A549 (cell line): ENCODE results near the gene TGFBR3L. TPM values are rescaled to one million over a fixed set of nuclear protein-coding genes. Genes with fewer than 3 reads are reported as not detected.

ENCODE experiments used
- ATAC-seq, 2 experiments: fragments of 200-7000 bp in 1 of 2; fragments of >200 bp in 1 of 2; cut with Nextera tagmentation in 1 of 2; cut with Tn5 transposase in 1 of 2; 3 replicates each; pipeline versions ENCODE4 v1.8.0 to v1.9.1; 2018 to 2020; ENCODE audit warnings: mild to moderate bottlenecking in 1 of 2, moderate library complexity in 1 of 2
- CTCF ChIA-PET: fragments of 300-600 bp; sonication (Branson Sonifier 250); formaldehyde crosslinking; extraction: SDS; loops from one replicate; lab custom pipeline; 2021; ENCODE audit warnings: antibody characterized with exemption, inconsistent platforms; lab: Yijun Ruan, JAX
- POLR2A ChIA-PET: fragments of 350-600 bp; formaldehyde crosslinking; extraction: SDS; loops from one replicate; lab custom pipeline; 2021; ENCODE audit warnings: antibody characterized with exemption, inconsistent platforms; lab: Yijun Ruan, JAX
- DNase-seq, 2 experiments: peaks; one replicate each; pipeline versions ENCODE4 v3.0.0 to v3.0.0-alpha.2; 2011 to 2016; ENCODE audit warnings: low read depth in 1 of 2, low spot score in 1 of 2
- FAIRE-seq: peaks from 2 replicates; lab custom pipeline; 2011; peaks lifted over from hg19 to GRCh38; lab: Jason Lieb, UNC
- H3K27ac ChIP-seq, 2 experiments: fragments of >200 bp; sonication (Bioruptor Twin); formaldehyde crosslinking; 3 replicates each; pipeline ENCODE4 v1.5.1; 2016 to 2017
- H3K4me1 ChIP-seq: fragments of >200 bp; sonication (Bioruptor Twin); formaldehyde crosslinking; 3 replicates; pipeline ENCODE4 v1.6.1; 2016
- H3K4me2 ChIP-seq: fragments of >200 bp; sonication (Bioruptor Twin); formaldehyde crosslinking; 3 replicates; pipeline ENCODE4 v1.6.1; 2016
- H3K4me3 ChIP-seq: fragments of >200 bp; sonication (Bioruptor Twin); formaldehyde crosslinking; 3 replicates; pipeline ENCODE4 v1.5.1; 2016
- H3K9me3 ChIP-seq: fragments of >200 bp; sonication (Bioruptor Twin); formaldehyde crosslinking; 3 replicates; pipeline ENCODE4 v1.6.1; 2016
- CHD2 ChIP-seq: fragments of 150-350 bp; IDR thresholded peaks from 2 replicates; pipeline ENCODE4 v1.6.1; 2014; ENCODE audit warnings: low read length; ENCODE audit not compliant: partially characterized antibody
- FOSB ChIP-seq: fragments of 250-450 bp; sonication (Bioruptor Pico); IDR thresholded peaks from 2 replicates; pipeline ENCODE4 v1.5.0; 2020; ENCODE audit warnings: mild to moderate bottlenecking, moderate library complexity
- FOXS1 ChIP-seq: fragments of 250-450 bp; sonication (Bioruptor Pico); IDR thresholded peaks from 2 replicates; pipeline ENCODE4 v1.5.0; 2020; ENCODE audit warnings: mild to moderate bottlenecking, moderate library complexity
- HEYL ChIP-seq: fragments of 250-450 bp; sonication (Bioruptor Pico); IDR thresholded peaks from 2 replicates; pipeline ENCODE4 v1.8.0; 2021; ENCODE audit warnings: mild to moderate bottlenecking, moderate library complexity
- JUNB ChIP-seq: fragments of >200 bp; sonication (Bioruptor Twin); formaldehyde crosslinking; IDR thresholded peaks from 2 replicates; pipeline ENCODE4 v1.6.1; 2016
- KDM5A ChIP-seq: fragments of 200-600 bp; sonication (generic); IDR thresholded peaks from 2 replicates; pipeline ENCODE4 v1.6.1; 2016; ENCODE audit warnings: antibody characterized with exemption, mild to moderate bottlenecking
- NFE2L2 ChIP-seq: fragments of 150-350 bp; conservative IDR thresholded peaks from 2 replicates; pipeline ENCODE4 v1.6.1; 2014; ENCODE audit warnings: low read length
- NPAS2 ChIP-seq: fragments of 250-450 bp; sonication (Bioruptor Pico); IDR thresholded peaks from 2 replicates; pipeline ENCODE4 v1.8.0; 2022; ENCODE audit warnings: mild to moderate bottlenecking, moderate library complexity, borderline replicate concordance
- POLR2A ChIP-seq: IDR thresholded peaks from 2 replicates; pipeline ENCODE4 v1.6.1; 2012; ENCODE audit warnings: mild to moderate bottlenecking, low read length
- POLR2AphosphoS2 ChIP-seq: conservative IDR thresholded peaks from 2 replicates; pipeline ENCODE4 v1.6.1; 2012; ENCODE audit warnings: low read length, improper control_type of control experiment, inconsistent platforms
- RARB ChIP-seq: fragments of 250-450 bp; sonication (Bioruptor Pico); IDR thresholded peaks from 2 replicates; pipeline ENCODE4 v1.8.0; 2021; ENCODE audit warnings: mild to moderate bottlenecking, moderate library complexity
- RNF2 ChIP-seq: fragments of 200-600 bp; sonication (generic); IDR thresholded peaks from 2 replicates; pipeline ENCODE4 v1.6.1; 2016; ENCODE audit warnings: low read depth, mild to moderate bottlenecking, antibody characterized with exemption, moderate library complexity, borderline replicate concordance
- SREBF2 ChIP-seq: fragments of 450-650 bp; IDR thresholded peaks from 2 replicates; pipeline ENCODE4 v1.6.1; 2014; ENCODE audit warnings: mild to moderate bottlenecking, moderate library complexity
- TFCP2L1 ChIP-seq: fragments of 250-450 bp; sonication (Bioruptor Pico); IDR thresholded peaks from 2 replicates; pipeline ENCODE4 v1.5.0; 2021; ENCODE audit warnings: mild to moderate bottlenecking
- ZFP36 ChIP-seq: fragments of 450-650 bp; IDR thresholded peaks from 2 replicates; pipeline ENCODE4 v1.6.1; 2014; ENCODE audit warnings: borderline replicate concordance; ENCODE audit not compliant: partially characterized antibody
- ZSCAN20 ChIP-seq: fragments of 250-450 bp; sonication (Bioruptor Pico); IDR thresholded peaks from 2 replicates; pipeline ENCODE4 v1.8.0; 2022; ENCODE audit warnings: mild to moderate bottlenecking, moderate library complexity
- WGBS: methylation state at CpG from one replicate; pipeline ENCODE4 v1.1.6; 2017; ENCODE audit errors: missing lambda C conversion rate; 5-methylcytosine and 5-hydroxymethylcytosine counted together
- polyA plus RNA-seq, 4 experiments: library from polyadenylated mRNA; depleted of rRNA in 3 of 4; stranded (reverse); fragments of >200 nt; fragmentation: RNase III in 1 of 4; extraction: RNeasy Plus Mini Kit Qiagen cat#74134 plus additional on column Dnase treatment in 1 of 4; gene quantifications; 2 replicates in 3 of 4; 3 replicates in 1 of 4; pipeline ENCODE4 v1.2.3, GENCODE V29; 2011 to 2017
- TF ChIP-seq, protein P1 (sequence below): IDR thresholded peaks from 2 replicates; pipeline ENCODE4 v1.6.1; 2012
- TF ChIP-seq, protein P2 (sequence below): IDR thresholded peaks from 2 replicates; pipeline ENCODE4 v1.6.1; 2012; ENCODE audit warnings: low read depth, borderline replicate concordance
- TF ChIP-seq, protein P3 (sequence below): fragments of >200 bp; sonication (Bioruptor Twin); formaldehyde crosslinking; IDR thresholded peaks from 3 replicates; pipeline ENCODE4 v1.5.1; 2016
- TF ChIP-seq, protein P4 (sequence below): fragments of 450-650 bp; IDR thresholded peaks from 2 replicates; pipeline ENCODE4 v1.6.1; 2014; ENCODE audit warnings: antibody characterized with exemption

TGFBR3L gene
- polyA plus RNA-seq, 2 of the 4 experiments (the other 2 are of a cell fraction), result 0.21 to 1.2 TPM

DNA sequence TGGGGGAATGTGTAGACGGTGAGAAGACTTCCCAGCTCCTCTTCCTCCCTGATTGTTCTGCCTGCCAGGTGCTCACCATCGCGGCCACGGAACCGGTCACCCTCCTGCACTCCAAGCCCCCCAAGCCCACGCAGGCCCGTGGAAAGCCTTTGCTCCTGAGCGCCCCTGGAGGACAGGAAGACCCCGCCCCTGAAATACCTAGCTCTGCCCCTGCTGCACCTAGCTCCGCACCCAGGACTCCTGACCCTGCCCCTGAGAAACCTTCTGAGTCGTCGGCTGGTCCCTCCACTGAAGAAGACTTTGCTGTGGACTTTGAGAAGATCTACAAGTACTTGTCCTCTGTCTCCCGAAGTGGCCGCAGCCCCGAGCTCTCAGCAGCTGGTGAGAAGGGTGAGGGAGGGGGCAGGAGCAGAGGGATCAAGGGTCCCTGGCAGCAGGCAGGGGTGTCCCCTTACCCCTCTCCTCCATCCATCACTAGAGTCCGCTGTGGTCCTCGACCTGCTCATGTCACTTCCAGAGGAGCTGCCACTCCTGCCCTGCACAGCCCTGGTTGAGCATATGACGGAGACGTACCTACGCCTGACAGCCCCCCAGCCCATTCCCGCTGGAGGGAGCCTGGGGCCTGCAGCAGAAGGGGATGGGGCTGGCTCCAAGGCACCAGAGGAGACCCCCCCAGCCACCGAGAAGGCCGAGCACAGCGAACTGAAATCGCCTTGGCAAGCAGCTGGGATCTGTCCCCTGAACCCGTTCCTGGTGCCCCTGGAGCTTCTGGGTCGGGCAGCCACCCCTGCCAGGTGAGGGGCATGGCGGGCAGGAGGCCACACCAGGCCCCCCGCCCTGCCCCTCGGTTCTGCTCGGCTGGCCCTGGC lies 7.6 kb downstream of the TGFBR3L start:
- ATAC-seq (no peak), DNase-seq (no peak), FAIRE-seq (no peak)
- Histone ChIP-seq H3K4me2 (no peak overlapping the region), H3K9me3 (no peaks in the 10 kb centered on the region), H3K4me3 (no peak overlapping the region), H3K4me1 (peaks cover 18% of the 10 kb centered on the region), H3K27ac (no peak overlapping the region)
- ChIA-PET POLR2A (no interaction called here), CTCF (interaction anchor here (0.5 to 2.7 kb wide), 6 partner anchors 19 to 72 kb away, joined by 3 to 17 read pairs (median 6); partner anchors contain the start of genes MAP2K7 and TIMM44)
- 94% methylated on average over 11 of the region's 31 CpGs for WGBS
- TF ChIP-seq, protein P1, sequence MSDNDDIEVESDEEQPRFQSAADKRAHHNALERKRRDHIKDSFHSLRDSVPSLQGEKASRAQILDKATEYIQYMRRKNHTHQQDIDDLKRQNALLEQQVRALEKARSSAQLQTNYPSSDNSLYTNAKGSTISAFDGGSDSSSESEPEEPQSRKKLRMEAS, result no peak
- TF ChIP-seq SREBF2, result no peak
- TF ChIP-seq ZFP36, result no peak
- TF ChIP-seq ZSCAN20, result no peak
- TF ChIP-seq TFCP2L1, result no peak
- TF ChIP-seq RARB (CRISPR knock-in tag), result no peak
- no peak for TF ChIP-seq NPAS2 (CRISPR knock-in tag)
- no peak for TF ChIP-seq FOXS1 (CRISPR knock-in tag)
- no peak for TF ChIP-seq RNF2
- TF ChIP-seq, protein P2, sequence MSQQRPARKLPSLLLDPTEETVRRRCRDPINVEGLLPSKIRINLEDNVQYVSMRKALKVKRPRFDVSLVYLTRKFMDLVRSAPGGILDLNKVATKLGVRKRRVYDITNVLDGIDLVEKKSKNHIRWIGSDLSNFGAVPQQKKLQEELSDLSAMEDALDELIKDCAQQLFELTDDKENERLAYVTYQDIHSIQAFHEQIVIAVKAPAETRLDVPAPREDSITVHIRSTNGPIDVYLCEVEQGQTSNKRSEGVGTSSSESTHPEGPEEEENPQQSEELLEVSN, result no peak
- TF ChIP-seq CHD2, result no peak
- no peak for TF ChIP-seq POLR2AphosphoS2
- TF ChIP-seq JUNB, result no peak
- no peak for TF ChIP-seq NFE2L2
- no peak for TF ChIP-seq FOSB (CRISPR knock-in tag)
- no peak for TF ChIP-seq HEYL (CRISPR knock-in tag)

DNA sequence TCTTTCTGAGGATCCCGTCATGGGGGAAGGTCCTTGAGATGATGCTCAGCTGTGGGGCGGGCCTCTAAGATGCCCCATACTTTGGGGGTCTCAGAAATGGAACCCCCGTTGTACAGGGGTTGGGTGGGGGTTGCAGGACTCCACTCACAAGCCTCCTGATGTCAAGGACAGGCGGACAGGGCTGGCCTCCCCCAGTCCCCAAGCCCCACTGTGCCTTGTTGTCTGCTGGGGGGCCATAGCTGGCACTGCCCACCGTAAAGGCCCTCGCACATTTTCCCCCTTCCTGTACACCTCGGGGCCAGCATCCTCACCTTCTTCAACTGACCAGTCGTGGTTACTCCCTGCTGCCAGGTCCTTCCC lies 8.2 kb downstream of the TGFBR3L start:
- DNase-seq (no peak), FAIRE-seq (no peak), ATAC-seq (no peak)
- no peaks in the 10 kb centered on the region for H3K9me3 ChIP-seq
- POLR2A ChIA-PET, result no interaction called here
- peaks cover 15% of the 10 kb centered on the region for H3K4me1 ChIP-seq
- 87% methylated on average over 7 of the region's 8 CpGs for WGBS
- CTCF ChIA-PET, result interaction anchor here (1.0 to 2.5 kb wide), 4 partner anchors 19 to 70 kb away, joined by 3 to 17 read pairs (median 6); partner anchors contain the start of genes MAP2K7 and TIMM44
- no peak overlapping the region for H3K4me2 ChIP-seq
- TF ChIP-seq KDM5A (no peak), POLR2A (no peak)
- TF ChIP-seq, protein P3, sequence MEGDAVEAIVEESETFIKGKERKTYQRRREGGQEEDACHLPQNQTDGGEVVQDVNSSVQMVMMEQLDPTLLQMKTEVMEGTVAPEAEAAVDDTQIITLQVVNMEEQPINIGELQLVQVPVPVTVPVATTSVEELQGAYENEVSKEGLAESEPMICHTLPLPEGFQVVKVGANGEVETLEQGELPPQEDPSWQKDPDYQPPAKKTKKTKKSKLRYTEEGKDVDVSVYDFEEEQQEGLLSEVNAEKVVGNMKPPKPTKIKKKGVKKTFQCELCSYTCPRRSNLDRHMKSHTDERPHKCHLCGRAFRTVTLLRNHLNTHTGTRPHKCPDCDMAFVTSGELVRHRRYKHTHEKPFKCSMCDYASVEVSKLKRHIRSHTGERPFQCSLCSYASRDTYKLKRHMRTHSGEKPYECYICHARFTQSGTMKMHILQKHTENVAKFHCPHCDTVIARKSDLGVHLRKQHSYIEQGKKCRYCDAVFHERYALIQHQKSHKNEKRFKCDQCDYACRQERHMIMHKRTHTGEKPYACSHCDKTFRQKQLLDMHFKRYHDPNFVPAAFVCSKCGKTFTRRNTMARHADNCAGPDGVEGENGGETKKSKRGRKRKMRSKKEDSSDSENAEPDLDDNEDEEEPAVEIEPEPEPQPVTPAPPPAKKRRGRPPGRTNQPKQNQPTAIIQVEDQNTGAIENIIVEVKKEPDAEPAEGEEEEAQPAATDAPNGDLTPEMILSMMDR, result no peak
- TF ChIP-seq, protein P4, sequence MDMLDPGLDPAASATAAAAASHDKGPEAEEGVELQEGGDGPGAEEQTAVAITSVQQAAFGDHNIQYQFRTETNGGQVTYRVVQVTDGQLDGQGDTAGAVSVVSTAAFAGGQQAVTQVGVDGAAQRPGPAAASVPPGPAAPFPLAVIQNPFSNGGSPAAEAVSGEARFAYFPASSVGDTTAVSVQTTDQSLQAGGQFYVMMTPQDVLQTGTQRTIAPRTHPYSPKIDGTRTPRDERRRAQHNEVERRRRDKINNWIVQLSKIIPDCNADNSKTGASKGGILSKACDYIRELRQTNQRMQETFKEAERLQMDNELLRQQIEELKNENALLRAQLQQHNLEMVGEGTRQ, result no peak
- H3K4me3 ChIP-seq, result no peak overlapping the region
- no peak overlapping the region for H3K27ac ChIP-seq
